CMK (cell line): ENCODE results near the gene GPR85.
"Not testable (repeated sequence)": the region's sequence is repeated elsewhere in the genome, so short reads cannot be mapped to it uniquely, and the experiment has no call there.

Source experiments
- DNase-seq: peaks from one replicate; pipeline ENCODE4 v3.0.0-alpha.2; 2010; ENCODE audit warnings: low read depth

GPR85 gene

GRCh38 chr7:113083816-113084495 is 2.7 kb downstream of the GPR85 start:
- no peak for DNase-seq

GRCh38 chr7:113083132-113083815 is 3.4 kb downstream of the GPR85 start:
- DNase-seq, result no peak

DNA sequence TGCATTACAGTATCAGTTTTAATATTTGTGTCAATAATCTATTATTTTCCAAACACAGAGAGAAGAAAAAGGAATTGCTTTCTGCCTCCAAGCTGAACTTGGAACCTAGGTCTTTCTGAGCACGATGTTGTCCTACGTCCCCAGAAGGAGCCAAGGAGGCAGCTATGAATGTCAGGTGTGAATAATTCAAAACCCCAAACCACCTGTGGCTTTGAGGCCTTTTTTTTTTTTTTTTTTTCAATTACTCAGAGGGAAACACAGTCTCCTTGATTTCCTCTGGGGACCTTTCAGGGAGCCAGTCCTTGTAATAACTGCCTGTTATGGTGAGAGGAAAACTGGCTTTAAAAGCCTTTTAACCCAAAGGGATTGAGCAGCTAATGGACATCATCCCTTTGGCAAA is 8.3 kb downstream of the GPR85 start:
- no peak for DNase-seq

GRCh38 chr7:113076703-113077102 is 9.9 kb downstream of the GPR85 start:
- no peak for DNase-seq

DNA sequence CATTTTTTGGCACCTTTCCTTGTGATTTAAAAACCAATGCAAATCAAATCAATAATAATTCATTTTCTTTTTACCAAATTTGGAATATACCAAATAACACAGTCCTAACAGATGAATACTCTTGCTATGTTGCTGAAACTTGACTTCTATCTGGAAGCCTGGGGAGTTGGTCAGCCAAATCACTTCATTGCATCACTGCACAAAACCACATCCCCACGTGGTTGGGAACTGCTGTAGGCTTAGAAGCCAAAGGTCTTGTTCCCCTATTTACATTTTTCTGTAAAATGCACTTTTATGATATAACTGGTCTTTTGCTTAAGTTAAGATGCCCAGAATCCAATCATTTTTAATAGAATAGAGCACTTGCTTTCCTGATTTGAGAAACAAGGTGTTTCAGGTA is 15.2 kb downstream of the GPR85 start:
- DNase-seq, result no peak

DNA sequence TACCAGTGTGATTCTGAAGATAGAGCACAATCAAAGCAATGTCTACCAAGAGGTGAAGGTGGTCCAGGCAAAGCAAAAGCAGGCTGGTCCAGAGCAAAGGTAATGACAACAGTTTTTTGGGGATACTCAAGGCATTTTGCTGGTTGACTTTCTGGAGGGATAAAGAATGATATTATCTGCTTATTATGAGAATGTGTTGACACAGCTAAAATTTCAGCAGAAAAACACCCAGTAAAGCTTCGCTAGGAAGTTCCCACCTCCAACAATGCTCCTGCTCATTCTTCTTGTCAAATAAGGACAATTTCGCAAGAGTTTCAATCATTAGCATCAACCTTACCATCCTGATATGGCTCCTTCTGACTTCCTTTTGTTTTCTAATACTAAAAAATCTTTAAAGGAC is 24.1 kb downstream of the GPR85 start:
- no peak for DNase-seq

DNA sequence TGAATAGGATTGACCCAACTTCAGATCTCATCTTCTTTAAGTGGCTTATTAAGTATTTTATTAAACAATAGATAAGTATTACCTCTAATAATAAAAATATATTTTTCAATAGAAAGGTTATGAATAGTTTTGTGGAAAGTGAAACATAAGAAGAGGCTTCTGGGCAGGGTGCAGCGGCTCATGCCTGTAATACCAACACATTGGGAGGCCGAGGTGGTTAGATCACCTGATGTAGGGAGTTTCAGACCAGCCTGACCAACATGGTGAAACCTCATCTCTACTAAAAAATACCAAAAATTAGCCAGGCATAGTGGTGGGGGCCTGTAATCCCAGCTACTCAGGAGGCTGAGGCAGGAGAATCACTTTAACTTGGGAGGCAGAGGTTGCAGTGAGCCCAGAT is 26.5 kb downstream of the GPR85 start:
- no peak for DNase-seq

DNA sequence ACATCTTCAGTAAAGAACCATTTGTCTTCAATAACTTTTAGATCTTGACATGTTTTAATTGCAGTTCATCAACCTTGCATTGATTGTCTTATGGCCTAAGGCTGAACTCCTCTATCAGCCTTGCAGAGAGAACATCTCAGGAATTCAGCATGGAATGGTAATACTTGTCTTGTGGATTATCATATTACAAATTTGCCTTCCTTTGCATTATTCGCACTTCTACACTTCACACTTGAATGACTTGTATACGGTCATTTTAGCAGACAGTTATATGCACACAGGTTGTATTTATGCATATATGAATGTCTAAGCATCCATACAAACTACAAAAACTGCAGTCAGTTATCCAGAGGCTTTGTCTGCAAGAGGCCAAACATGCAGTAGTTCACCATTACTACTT is 31.7 kb downstream of the GPR85 start:
- no peak for DNase-seq

- DNase-seq, result not testable (repeated sequence)
Measured at GRCh38 chr7:113054272-113054671, 32.4 kb downstream of the GPR85 start.

GRCh38 chr7:113049221-113049620 is 37.4 kb downstream of the GPR85 start:
- DNase-seq, result not testable (repeated sequence)

DNA sequence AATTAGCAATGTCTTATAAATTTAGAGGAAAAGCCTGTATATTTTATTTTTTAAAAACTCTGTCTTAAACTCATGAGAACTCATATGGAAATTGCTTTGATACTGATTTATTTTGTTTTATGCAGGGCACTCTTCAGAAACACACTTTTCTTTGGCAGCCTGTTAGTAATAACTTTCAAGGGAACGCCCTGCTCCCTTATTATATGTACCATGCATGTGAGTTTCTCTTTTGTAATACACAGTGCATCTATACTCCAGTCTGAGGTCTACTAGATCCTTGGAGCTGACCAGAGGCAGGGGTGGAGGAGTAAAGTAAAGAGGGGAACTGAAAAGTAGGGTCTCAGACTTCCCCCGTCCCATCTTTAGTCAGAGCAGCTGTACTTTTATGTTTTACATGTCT is 40.2 kb downstream of the GPR85 start:
- DNase-seq, result no peak

GRCh38 chr7:113045379-113045778 is 41.2 kb downstream of the GPR85 start:
- DNase-seq, result no peak

GRCh38 chr7:113044394-113044793 is 42.2 kb downstream of the GPR85 start:
- no peak for DNase-seq

DNA sequence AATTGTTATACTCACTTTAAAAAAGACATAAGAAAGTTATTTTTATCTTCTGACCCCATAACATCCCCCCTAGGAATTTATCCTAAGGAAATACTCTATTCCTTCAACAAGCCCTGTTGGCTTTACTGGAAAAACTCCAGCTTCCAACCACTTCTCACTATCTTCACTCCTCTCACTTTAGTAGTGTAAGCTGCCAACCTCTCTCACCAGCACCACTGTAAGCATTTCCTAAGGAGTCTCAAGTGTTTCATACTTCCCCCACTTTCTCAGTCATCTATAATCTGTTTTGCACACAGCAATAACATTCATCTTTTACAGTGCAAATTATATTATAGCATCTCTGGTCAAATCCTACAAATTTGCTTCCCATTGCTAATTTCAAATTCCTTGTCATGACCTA is 45.8 kb downstream of the GPR85 start:
- no peak for DNase-seq

- no peak for DNase-seq
Measured at GRCh38 chr7:113033959-113034358, 52.7 kb downstream of the GPR85 start.
